Activated CD8-positive, alpha-beta memory T cell treated with anti-CD3 and anti-CD28 coated beads, Interleukin-2, amount 50 U/mL, for 1 hour (primary cell): Measurements from ENCODE around the gene TCP11.

Source experiments
- DNase-seq: peaks from one replicate; pipeline ENCODE4 v3.0.0-alpha.2; 2020; ENCODE audit errors: extremely low read depth

TCP11 gene

DNA sequence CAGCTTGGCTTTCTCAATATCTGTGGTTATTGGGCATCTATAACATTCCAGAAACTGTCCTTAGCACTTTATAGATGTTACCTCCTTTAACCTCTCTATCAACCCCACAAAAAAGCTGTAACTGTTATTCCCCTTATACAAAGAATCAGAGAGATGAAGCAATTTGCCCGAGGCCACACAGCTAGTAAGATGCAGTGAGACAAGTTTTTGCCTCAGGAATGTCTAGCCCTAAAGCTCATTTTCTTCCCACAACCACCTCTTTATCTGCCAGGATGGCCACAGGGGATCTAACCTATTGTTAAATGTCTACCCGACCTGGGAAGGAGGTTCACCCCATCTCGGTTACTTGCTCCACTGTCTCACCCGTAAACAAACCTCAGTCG lies 31.9 kb upstream of the TCP11 start:
- no peak for DNase-seq

DNA sequence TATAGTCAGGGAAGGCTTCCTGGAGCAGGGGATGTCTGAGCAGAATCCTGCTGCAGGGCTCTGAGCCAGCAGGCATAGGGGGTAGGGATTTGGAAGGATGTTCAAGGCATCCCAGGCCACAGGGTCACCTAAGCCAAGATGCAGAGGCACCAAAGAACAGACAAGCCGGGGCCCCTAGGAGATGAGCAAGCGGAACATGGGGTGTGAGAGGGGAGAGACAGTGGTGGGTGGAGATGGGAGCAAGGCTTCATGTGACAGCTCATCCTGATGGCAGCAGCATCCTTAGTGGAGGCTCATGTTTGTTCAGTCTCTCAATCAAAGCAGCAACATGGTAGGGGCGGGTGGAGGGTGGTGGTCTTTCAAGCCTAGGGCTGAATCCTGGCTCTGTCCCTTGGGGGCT lies 29.8 kb upstream of the TCP11 start:
- no peak for DNase-seq

DNA sequence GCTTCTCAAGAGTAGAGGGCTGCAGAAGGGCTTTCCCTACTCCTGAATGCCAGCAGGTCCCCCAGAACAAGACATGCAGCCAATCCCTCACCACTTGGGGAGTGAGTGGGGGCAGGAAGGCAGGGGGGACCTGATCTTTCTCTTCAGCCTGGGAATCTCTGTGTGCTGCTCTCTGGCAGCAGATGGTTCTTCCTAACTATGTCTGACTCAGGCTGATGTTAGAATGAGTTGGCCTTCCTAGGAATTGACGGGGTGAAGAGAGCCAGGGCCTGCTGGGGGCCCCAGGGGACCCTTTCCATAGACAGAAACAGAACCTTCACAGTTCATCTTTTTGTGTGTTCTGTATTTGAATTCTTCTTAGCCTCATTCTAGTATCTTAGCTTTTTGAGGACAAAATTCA lies 29.0 kb upstream of the TCP11 start:
- DNase-seq = no peak

DNA sequence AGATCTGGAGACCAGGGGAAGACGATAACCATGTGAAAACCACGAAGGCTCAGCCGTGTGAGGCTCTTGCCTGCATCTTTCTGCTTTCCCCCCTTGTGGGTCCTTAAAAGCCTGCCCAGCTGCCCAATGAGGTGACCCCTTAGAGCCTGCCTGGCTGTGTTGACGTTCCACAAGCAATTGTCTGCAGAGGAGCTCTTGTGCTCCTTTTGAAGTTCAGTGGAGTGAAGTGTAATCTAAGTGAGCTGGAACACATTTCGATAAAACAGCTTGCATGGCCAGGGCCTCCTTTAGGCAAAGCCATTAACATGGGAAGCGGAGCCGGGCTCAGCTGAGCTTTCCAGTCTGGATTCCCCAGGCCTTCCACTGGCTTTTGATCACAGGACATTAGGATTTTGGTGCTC lies 27.3 kb upstream of the TCP11 start:
- DNase-seq = no peak

DNA sequence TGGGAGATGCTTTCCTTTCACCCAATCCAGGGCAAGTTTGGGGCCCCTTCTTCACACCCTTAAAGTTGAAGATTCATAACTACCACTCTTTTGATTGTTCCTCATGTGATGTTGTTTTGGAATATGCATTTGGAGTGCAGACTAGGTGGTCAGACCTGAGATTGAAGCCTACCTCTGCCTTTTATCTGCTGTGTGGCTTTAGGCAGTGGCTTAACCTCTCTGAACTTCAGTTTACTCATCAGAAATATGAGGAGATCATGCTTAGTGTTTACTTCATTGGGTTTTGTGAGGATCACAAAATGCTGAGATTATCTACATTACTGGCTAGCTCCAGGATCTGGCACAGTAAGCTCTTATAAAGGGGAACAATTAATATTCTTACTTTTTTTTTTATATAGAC lies 26.4 kb upstream of the TCP11 start:
- DNase-seq = no peak

DNA sequence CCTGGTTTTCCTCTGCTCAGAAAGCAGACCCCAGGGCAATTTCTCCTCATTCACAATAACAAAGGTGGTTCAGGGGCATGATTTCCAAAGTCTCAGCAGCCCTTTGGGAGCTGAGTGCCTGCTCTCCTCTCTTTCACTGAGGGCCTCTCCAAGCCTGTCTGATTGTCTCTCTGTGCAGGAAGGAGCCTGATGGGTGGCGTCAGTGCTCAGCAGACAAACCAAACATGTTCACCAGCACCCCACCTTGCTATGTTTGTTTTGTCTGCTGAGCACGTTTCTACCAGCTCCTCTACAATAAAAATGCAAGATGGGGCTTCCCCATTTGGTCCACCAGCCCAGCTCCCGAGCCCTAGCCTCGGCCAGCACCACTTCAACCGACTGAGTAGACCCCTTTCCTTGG lies 25.4 kb upstream of the TCP11 start:
- no peak for DNase-seq

DNA sequence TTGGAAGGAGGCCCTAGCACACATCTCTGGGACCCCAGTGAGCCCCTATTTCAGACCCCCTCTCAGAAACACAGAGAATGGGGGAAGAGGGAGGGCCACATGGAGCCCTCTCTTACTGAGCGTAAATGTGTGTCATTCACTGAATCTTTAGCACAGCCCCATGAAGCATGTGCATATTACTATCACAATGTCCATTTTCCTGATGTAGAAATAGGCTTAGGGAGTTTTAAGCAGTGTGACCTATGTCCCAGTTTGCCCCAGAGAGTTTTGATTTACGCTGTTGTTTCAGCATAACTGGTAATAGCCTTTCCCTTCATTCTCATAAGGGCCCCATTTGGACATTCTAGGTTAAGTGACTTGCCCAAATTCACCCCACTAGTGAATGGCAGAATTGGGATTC lies 25.0 kb upstream of the TCP11 start:
- no peak for DNase-seq

DNA sequence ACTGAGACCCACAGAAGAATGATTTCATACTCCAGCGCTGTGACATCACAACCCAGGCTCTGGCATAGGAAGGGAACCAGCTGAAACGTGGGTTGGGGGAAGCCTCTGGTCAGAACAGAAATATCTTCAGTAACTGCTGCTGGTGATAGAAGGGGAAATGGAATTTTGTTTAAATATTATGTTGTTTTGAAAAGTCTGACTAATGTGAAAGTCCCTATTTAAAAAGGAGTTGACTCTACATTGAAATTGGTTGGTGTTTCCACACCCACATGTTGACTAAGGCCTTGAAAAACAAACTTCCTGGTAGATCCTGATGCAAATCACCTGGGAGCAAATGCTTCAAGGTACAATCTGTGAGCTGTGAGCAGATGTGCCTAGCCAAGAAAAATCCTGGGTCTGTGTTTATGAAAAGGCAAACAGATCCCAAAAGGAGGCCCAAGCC lies 24.5 kb upstream of the TCP11 start:
- no peak for DNase-seq

DNA sequence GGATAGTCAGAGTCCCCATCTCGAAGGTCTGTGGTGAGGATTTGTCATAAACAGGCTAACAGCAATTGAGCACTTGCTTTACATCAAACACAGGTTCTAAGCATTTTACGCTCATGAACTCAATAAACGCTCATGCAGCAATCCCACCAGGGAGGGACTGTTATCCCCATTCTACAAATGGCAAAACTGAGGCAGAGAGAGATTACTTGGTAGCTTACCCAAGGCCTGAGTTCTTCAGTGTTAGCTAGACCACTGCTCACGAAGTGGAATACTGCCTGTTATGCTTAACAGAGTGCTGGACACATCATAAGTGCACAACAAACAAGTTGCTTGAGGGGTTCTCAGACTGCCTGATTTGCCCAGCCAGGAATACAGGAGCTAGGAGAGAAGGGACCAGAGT lies 23.7 kb upstream of the TCP11 start:
- no peak for DNase-seq

DNA sequence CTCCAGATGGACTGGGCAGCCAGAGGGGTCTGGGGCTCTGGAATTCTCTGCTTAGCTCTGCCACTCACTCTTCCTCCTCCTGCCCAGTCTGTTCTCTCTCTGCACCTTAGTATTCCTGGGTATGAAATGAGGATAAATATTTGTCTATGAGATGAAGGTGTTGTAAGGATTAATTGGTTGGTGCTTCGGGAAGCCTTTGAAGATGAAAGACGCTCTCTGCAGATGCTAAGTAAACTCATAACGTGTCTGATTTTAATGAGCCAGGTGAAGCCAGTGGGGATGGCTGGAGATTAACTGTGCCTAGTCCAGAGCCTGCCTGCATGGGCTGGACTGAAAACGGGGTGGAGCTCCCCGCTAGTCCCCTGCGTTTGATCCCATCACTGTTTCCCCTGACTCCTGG lies 23.1 kb upstream of the TCP11 start:
- DNase-seq = no peak

DNA sequence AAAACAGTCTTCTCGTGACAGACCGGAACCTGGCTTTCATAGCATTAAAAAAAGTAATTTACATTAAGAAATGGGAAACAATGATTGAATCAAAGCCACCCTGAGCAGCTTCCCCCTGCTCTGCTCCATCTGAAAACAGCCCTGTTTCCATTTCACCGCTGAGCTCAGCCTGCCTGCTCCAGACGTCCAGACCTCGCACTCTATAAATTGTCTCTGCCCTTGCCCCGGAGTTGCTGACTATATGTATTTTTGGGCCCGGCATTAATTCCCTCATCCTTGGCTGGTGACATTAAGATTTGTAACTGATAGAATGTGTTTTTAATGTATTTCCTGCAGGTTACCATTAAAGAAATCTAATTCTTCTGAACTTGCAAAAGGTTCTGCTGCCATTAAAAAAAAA lies 22.7 kb upstream of the TCP11 start:
- DNase-seq = no peak

DNA sequence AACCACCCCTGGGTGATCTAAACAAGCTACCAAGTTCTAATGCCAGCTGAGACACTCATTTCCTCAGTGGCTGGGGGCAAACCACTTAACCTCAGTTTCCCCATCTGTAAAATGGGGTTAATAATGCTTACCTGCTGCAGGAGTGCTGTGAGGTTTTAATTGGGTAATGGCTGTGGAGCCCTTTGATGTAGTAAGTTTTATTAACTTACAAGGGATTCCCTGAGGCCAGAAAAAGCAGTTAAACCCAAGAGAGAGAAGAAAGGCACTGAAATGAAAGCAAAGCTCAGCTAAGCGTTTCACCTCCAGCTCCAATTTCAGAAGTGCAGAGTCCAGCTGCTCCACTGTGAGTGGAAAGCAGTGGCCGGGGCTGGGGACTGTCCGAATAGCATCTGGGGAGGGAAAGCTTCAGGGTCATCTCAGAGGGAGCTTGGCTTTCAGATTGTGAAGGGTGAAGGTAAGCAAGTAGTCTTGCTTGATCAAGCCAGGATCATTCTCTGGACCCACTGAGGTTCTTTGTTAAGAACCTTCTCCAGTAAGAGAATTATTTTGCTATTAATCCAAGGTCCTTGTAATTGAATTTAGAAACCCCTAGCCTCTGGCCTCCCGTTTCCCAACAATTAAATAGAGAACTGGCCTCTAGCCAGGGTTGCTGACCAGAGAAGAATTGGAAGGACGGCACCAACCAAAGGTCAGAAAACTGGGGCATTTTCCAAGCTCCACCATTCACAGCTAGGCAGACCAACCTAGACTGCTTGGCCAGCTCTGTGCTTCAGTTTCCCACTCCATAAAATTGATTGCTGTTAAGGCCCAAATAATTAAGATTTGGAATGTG lies 20.9 kb upstream of the TCP11 start:
- no peak for DNase-seq

DNA sequence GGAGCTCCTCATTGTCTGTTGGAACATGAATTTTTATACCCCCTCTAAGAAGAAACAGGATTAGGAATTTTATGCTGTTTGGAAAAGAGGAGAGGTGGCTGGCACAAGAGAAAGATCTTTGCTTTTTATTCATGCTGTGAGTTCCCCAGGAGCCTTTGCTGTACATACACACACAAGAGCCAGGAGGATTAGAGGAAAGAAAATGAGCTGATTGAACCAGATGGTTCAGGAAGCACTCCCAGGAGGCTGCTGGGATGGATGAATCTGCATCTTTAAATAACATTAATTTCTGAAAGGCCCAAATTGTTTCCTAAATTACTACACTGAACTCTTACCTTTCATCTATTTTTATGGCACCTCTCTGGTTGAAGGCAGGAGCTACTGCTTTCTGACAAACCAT lies 20.1 kb upstream of the TCP11 start:
- no peak for DNase-seq

DNA sequence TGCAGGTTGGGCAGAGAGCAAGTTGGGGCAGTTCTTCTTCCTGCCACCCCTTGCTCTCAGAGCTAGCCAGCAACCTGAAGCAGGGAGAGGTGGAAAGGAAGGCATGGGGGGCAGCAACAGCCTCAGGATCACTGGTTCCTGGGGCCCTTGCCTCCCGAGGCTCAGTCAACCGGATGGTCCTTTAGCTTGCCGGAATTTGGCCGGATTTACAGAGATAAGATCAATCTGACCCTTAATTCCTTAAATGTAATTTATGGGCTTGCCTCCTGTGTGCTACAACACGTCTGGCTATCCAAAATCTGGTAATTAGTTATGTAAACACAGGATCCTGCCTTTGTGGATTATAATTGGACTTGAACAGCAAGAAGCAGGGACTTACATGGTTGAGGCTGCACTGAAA lies 19.5 kb upstream of the TCP11 start:
- no peak for DNase-seq

DNA sequence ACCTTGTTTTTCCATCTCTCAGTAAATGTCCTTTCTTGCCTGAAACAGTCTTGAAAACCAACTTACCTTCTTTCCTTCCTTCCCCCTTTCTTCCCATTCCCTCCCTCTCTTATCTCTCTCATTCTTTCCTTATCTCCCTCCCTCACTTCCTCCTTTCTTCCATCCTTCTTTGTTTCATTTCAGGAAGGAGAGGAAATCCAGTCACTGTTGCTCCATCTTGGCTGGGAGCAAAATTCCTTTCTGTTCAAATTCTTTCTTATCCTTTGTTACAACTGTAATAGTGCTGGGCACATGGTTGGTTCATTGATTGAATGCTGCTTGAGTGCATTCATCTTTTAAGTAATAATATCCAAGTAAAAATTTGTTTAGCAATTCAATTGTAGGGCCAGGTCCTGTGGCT lies 17.4 kb upstream of the TCP11 start:
- no peak for DNase-seq

DNA sequence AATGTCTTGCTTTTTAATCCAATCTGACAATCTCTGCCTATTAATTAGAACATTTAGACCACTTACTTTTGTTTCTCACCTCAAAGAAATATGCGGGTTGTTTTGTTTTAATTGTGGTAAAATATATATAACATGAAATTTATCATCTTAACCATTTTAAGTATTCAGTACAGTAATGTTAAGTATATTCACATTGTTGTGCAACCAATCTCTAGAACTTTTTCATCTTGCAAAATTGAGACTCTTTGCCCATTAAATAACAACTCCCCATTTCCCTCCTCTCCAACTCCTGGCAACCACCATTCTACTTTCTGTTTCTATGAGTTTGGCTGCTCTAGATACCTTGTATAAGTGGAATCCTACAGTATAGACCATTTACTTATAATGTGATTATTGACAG lies 13.8 kb upstream of the TCP11 start:
- DNase-seq = no peak

DNA sequence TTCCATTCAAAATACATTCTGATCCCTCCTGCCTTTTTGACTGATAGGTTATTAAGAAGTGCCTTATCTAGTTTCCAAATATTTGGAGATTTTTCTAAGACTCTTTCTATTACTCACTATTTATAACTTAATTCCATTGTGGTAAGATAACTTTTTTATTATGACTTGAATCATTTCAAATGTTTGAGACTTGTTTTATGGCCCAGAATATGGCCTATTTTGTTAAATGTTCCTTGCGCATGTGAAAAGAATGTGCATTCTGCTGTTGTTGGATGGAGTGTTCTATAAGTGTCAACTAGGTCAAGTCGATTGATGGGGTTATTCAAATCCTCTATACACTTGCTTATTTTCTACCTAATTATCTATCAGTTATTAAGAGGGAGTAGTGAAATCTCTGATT lies 13.1 kb upstream of the TCP11 start:
- no peak for DNase-seq

DNA sequence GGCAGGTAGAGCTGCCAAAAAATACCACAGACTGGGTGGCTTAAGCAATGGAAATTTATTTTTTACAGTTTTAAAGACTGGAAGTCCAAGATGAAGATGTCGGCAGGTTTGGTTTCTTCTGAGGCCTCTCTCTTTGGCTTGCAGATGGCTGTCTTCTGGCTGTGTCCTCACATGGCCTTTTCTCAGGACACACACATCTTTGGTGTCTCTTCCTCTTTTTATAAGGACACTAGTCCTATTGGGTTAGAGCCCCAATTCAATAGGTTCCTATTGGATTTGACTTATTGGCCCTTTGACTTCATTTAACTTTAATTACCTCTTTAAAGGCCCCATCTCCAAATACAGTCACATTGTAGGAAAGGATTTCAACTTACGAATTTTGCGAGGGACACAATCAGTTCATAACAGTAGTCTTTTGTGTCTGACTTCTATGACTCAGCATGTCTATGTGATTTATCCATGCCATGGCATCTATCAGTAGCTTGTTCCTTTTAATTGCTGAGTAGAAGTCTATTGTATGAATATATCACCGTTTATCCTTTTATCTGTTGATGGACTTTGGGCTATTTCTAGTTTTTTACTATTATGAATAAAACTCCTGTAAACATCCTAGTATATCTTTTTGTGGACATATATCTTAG lies 11.0 kb upstream of the TCP11 start:
- no peak for DNase-seq

DNA sequence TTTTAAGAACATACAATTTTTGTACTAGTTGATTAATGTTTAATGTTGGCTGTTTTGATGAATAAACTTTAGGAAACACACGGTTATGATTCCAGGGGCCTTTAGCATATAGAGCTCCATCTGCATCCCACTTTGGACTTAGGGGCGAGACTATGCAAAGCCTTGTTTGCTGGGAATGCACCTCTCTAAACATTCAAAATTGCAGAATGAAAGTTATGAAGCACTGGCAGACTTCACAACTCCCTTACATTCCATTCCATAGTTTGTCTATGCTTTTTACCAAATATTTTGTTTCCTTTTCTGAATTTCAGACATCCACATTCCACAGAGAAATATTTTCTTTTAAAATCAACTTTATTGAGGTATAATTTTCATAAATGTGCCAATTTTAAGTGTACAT lies 10.3 kb upstream of the TCP11 start:
- no peak for DNase-seq

DNA sequence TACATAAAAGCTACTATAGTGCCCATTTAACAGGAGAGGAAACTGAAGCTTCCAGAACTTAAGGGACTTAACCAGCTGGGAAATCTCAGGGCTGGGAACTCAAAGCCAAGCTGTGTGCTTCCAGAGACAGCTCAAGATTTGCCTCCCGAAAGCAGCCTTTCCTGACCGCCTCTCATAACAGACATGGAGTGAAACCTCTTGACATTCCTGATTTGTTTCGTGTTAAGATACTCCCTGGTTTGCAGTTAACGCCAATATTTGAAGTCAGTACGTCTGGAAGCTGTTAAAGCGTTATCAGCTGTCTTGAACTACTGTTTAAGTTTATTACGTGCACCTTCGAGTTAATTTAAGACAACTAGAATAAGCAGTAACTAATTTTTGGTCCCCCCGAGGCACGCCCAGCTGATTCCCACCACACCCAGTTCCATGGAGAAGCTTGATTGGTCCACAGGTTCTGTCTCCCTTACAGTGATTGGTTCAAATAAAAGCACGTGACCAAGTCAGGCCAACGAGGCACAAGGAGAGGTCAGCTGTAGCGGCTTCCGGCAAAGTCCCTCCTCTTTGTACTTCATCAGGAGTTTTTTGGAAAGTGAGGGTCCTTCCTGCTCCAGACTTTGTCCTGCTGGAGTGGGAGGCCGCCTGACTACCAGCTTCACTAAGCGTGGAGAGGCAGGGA lies 8.9 kb upstream of the TCP11 start:
- DNase-seq = no peak

DNA sequence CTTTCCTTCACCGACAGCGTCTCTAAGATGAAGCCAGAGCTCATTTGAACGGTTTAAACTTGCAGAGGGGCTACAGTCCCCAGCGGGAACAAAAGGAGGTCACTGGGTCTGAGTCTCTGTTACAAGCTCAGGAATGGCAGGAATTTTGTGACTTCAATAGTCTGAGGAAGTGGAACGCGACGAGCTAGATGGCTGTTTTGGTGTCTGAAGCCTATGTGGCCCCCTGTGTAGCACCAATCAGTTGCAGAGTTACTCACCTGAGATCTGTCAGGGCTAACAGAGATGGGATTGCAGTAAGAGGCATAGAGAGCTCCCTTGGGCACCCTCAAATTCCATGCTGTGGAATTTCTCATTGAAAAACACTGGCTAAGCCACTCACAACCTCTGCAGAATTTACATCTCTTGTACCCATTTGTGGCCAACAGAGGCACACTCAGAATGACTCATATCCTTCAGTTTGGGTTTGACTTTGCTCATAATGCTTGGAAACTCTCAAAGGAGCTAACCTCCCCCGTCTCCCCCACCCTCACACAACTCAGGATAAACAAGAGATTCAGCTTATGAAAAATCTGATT lies 7.1 kb upstream of the TCP11 start:
- no peak for DNase-seq

DNA sequence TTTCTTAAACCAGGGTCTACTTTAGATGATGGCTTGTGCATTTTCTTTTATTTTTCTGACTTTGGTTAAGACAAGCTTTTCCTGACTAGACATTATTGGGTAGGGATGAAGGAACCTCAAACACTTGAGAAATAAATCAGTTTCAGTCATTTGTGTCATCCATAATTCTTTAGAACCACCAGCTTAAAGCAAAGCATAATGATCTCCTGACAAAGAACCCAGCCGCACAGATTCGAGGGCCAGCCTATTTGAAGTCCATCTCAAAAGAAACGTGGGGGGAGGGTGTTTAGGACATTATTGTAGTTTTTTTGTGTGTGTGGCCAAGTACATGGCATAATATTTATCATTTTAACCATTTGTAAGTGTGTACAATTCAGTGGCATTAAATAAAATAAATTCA lies 6.3 kb upstream of the TCP11 start:
- no peak for DNase-seq

DNA sequence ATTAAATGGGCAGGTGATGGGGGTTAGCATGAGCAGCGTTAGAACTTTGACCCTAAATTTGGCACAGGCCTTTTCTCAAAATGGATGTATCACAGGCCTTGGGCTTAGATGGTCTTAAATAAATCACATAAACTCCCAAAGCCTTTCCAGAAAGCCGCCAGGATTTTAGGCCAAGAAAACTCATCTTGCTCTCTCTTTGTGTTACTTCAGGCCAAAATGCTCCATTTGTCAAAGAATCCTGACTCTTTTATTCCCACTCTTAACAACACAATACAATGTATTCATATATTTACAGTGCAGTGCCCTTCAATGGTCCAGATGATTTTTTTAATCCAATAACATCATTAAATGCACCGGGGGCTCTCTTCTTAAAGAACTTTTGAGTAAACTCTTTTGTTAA lies 5.9 kb upstream of the TCP11 start:
- no peak for DNase-seq
